ENCODE measurements around the gene SPTBN4. TPM values are rescaled to one million over a fixed set of nuclear protein-coding genes. Genes with fewer than 3 reads are reported as not detected.

Gene SPTBN4
- total and polyA plus RNA-seq, 2 donors (not counting 1 experiment from before 2014, with no cell fraction given) = 1.3 to 6.6 TPM

DNA sequence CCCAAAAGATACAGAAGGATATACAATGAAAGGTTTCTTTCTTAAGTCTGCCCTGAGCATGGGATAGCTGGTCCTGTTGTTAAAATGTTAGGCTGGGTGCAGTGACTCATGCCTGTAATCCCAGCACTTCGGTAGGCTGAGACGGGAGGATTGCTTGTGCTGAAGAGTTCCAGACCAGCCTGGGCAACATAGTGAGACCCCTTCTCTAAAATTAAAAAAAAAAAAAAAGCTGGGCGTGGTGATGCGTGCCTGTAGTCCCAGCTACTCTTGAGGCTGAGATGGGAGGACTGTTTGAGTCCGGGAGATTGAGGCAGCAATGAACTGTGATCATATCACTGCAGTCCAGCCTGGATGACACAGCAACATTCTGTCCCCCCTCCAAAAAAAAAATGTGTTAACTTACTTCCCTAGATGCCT, 57.3 kb downstream of the SPTBN4 start:
- H3K4me3 ChIP-seq (replicated peaks in 1 of 4; ENCODE audit: control extremely low read depth in 1 of 4, insufficient read depth in 1 of 4, low read depth in 3 of 4, low read length in 4 of 4) = no peak overlapping the region
- no peaks in the 10 kb centered on the region for H3K36me3 ChIP-seq (ENCODE audit: control insufficient read depth, insufficient read depth, low read length)
- H3K27me3 ChIP-seq (ENCODE audit: control insufficient read depth, insufficient read depth, low read length) = no peaks in the 10 kb centered on the region
- no peaks in the 10 kb centered on the region for H3K79me2 ChIP-seq (ENCODE audit: control insufficient read depth, insufficient read depth, low read length)
- H3K9me3 ChIP-seq (ENCODE audit: control insufficient read depth, insufficient read depth, low read depth, low read length) = no peaks in the 10 kb centered on the region
- H3K27ac ChIP-seq (ENCODE audit: insufficient read depth, low read length) = no peak overlapping the region
- H4K20me1 ChIP-seq (ENCODE audit: control insufficient read depth, extremely low read depth, insufficient read depth, low read length) = no peaks in the 10 kb centered on the region
- H3K4me2 ChIP-seq (ENCODE audit: extremely low read depth, insufficient read depth, low read length) = no peak overlapping the region
- TF ChIP-seq EZH2 (IDR thresholded peaks at IDR 0.05; ENCODE audit: low read length, missing control alignments) = no peak
- no peak for TF ChIP-seq CTCF (conservative IDR thresholded peaks at IDR 0.05 in 1 of 2, IDR thresholded peaks at IDR 0.05 in 1 of 2; ENCODE audit: low read depth in 1 of 2, low read length in 2 of 2)
- H3K9ac ChIP-seq (ENCODE audit: insufficient read depth, low read length) = no peak overlapping the region
- H2AFZ ChIP-seq (ENCODE audit: low read length) = no peak overlapping the region
- H3K4me1 ChIP-seq (ENCODE audit: control insufficient read depth, extremely low read depth, insufficient read depth, low read length) = no peaks in the 10 kb centered on the region
- no peak for DNase-seq (ENCODE audit: low read depth in 2 of 2)

DNA sequence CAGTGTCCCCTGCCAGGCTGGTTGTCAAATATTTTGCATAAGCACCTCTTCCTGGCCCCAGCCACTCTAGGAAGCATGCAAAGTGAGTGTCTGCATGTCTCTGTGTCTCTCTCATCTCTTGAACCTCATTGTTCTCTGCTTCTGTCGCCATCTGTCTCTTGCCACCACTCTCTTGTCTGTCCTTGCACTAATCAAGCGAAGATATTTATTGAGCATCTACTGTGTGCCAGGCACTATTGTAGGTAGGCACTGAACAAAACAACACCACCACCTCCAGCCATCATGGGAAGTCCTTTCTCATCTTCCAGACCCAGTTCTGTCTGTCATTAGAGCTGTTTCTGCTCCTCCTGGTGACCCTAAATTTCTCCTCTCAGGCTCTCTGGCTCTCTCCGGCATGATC, 57.9 kb downstream of the SPTBN4 start:
- H3K4me1 ChIP-seq (ENCODE audit: control insufficient read depth, extremely low read depth, insufficient read depth, low read length) = no peaks in the 10 kb centered on the region
- no peak overlapping the region for H3K9ac ChIP-seq (ENCODE audit: insufficient read depth, low read length)
- H3K27ac ChIP-seq (ENCODE audit: insufficient read depth, low read length) = no peak overlapping the region
- no peaks in the 10 kb centered on the region for H3K9me3 ChIP-seq (ENCODE audit: control insufficient read depth, insufficient read depth, low read depth, low read length)
- DNase-seq (ENCODE audit: low read depth in 2 of 2) = no peak
- H3K4me2 ChIP-seq (ENCODE audit: extremely low read depth, insufficient read depth, low read length) = no peak overlapping the region
- H3K79me2 ChIP-seq (ENCODE audit: control insufficient read depth, insufficient read depth, low read length) = no peaks in the 10 kb centered on the region
- H4K20me1 ChIP-seq (ENCODE audit: control insufficient read depth, extremely low read depth, insufficient read depth, low read length) = no peaks in the 10 kb centered on the region
- H3K27me3 ChIP-seq (ENCODE audit: control insufficient read depth, insufficient read depth, low read length) = no peaks in the 10 kb centered on the region
- no peaks in the 10 kb centered on the region for H3K36me3 ChIP-seq (ENCODE audit: control insufficient read depth, insufficient read depth, low read length)
- TF ChIP-seq EZH2 (IDR thresholded peaks at IDR 0.05; ENCODE audit: low read length, missing control alignments) = no peak
- no peak for TF ChIP-seq CTCF (conservative IDR thresholded peaks at IDR 0.05 in 1 of 2, IDR thresholded peaks at IDR 0.05 in 1 of 2; ENCODE audit: low read depth in 1 of 2, low read length in 2 of 2)
- no peak overlapping the region for H3K4me3 ChIP-seq (replicated peaks in 1 of 4; ENCODE audit: control extremely low read depth in 1 of 4, insufficient read depth in 1 of 4, low read depth in 3 of 4, low read length in 4 of 4)
- H2AFZ ChIP-seq (ENCODE audit: low read length) = no peak overlapping the region

DNA sequence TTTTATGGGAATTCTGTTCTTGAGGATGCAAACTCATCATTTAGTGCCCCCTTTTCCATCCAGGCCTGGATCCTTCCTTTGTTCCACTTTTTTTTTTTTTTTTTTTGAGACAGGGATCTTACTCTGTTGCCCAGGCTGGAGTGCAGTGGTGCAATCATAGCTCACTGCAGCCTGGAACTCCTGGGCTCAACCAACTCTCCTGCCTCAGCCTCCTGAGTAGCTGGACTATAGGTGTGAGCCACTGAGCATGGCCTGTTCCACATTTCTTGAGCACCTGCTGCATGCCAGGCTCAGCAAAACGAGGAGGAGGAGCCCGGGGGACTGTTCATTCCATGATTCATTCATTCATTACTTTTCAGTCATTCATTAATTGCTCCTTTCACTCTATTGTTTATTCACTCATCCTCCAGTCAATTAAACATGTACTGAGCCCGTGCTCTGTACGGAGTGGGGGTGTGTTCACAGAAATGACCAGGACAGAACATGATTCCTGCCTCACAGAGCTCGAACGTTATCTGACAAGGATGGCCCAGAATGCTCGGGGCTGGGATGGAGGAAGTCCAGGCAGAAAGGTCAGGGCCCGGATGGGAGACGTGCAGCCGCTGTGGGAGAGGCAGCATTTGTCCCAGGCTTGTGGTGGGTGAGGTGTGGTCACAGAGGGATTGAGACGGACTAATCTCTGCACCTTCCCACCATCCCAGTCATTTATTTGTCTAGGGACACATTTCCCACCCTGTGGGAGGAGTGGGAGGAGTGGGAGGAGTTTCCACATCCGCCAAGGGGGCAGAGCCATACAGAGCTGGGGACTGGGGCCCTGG, 58.6 kb downstream of the SPTBN4 start:
- DNase-seq (ENCODE audit: low read depth in 2 of 2) = no peak
- H3K9me3 ChIP-seq (ENCODE audit: control insufficient read depth, insufficient read depth, low read depth, low read length) = no peaks in the 10 kb centered on the region

More for the DNA sequence above, 58.6 kb downstream of the SPTBN4 start:
- H3K27me3 ChIP-seq (ENCODE audit: control insufficient read depth, insufficient read depth, low read length) = no peaks in the 10 kb centered on the region
- H3K27ac ChIP-seq (ENCODE audit: insufficient read depth, low read length) = no peak overlapping the region
- TF ChIP-seq EZH2 (IDR thresholded peaks at IDR 0.05; ENCODE audit: low read length, missing control alignments) (no peak), CTCF (conservative IDR thresholded peaks at IDR 0.05 in 1 of 2, IDR thresholded peaks at IDR 0.05 in 1 of 2; ENCODE audit: low read depth in 1 of 2, low read length in 2 of 2) (no peak)
- H3K4me3 ChIP-seq (replicated peaks in 1 of 4; ENCODE audit: control extremely low read depth in 1 of 4, insufficient read depth in 1 of 4, low read depth in 3 of 4, low read length in 4 of 4) = no peak overlapping the region
- H3K4me1 ChIP-seq (ENCODE audit: control insufficient read depth, extremely low read depth, insufficient read depth, low read length) = no peaks in the 10 kb centered on the region
- H3K36me3 ChIP-seq (ENCODE audit: control insufficient read depth, insufficient read depth, low read length) = no peaks in the 10 kb centered on the region
- H2AFZ ChIP-seq (ENCODE audit: low read length) = no peak overlapping the region
- no peak overlapping the region for H3K4me2 ChIP-seq (ENCODE audit: extremely low read depth, insufficient read depth, low read length)
- H4K20me1 ChIP-seq (ENCODE audit: control insufficient read depth, extremely low read depth, insufficient read depth, low read length) = no peaks in the 10 kb centered on the region
- H3K9ac ChIP-seq (ENCODE audit: insufficient read depth, low read length) = no peak overlapping the region
- no peaks in the 10 kb centered on the region for H3K79me2 ChIP-seq (ENCODE audit: control insufficient read depth, insufficient read depth, low read length)

Measured in fibroblast of lung (primary cell).